Measurements from ENCODE around the gene DNAJC13. TPM values are rescaled to one million over a fixed set of nuclear protein-coding genes. Genes with fewer than 3 reads are reported as not detected.

DNAJC13 gene
- polyA plus RNA-seq, 3 donors = 18.7 to 32.3 (median 20.8) TPM

- Mint-ChIP-seq H3K4me3 (no peak overlapping the region), H3K4me1 (peaks cover 28% of the 10 kb centered on the region), H3K27ac (no peak overlapping the region), H3K9me3 (peaks cover 0 to 3% (median 2%) of the 10 kb centered on the region in 7 donors), H3K27me3 (ENCODE audit: low read depth in 3 of 3) (no peaks in the 10 kb centered on the region), H3K36me3 (no peaks in the 10 kb centered on the region)
- WGBS (ENCODE audit: insufficient coverage) = no CpG with 5 or more reads among the region's 3 CpGs
- Histone ChIP-seq H3K4me2 (replicated peaks; ENCODE audit: extremely low read depth, low read length, poor library complexity, severe bottlenecking) (no peak overlapping the region), H3K79me2 (ENCODE audit: insufficient read depth, low read length) (no peaks in the 10 kb centered on the region), H3K4me3 (replicated peaks in 1 of 3; ENCODE audit: low read depth in 2 of 3, low read length in 3 of 3) (no peak overlapping the region), H4K20me1 (ENCODE audit: insufficient read depth, low read length) (no peaks in the 10 kb centered on the region), H3K4me1 (ENCODE audit: control insufficient read depth in 1 of 2, insufficient read depth in 2 of 2, low read length in 2 of 2) (peaks cover 18 to 25% of the 10 kb centered on the region in 2 donors), H2AFZ (ENCODE audit: insufficient read depth, low read depth, low read length, poor library complexity, severe bottlenecking) (no peak overlapping the region), H3K27ac (ENCODE audit: low read depth in 1 of 2, low read length in 2 of 2) (no peak overlapping the region), H3K36me3 (replicated peaks in 1 of 2; ENCODE audit: control insufficient read depth in 1 of 2, insufficient read depth in 2 of 2, low read length in 2 of 2) (no peaks in the 10 kb centered on the region), H3K9ac (ENCODE audit: insufficient read depth, low read length, poor library complexity, severe bottlenecking) (no peak overlapping the region), H3K9me3 (replicated peaks in 1 of 2; ENCODE audit: control insufficient read depth in 1 of 2, insufficient read depth in 1 of 2, low read length in 2 of 2) (no peaks in the 10 kb centered on the region), H3K27me3 (ENCODE audit: control insufficient read depth in 2 of 2, insufficient read depth in 2 of 2, low read length in 2 of 2) (no peaks in the 10 kb centered on the region)
- TF ChIP-seq CTCF (IDR thresholded peaks at IDR 0.05) = no peak
- no peak for DNase-seq
- intact Hi-C loops (cut with micrococcal nuclease) = no loop called here
Observed at GRCh38 chr3:132404276-132404675, 13.0 kb upstream of the DNAJC13 start.

- H3K4me1 Mint-ChIP-seq = peaks cover 23% of the 10 kb centered on the region
- peaks cover 0 to 3% (median 2%) of the 10 kb centered on the region in 7 donors for H3K9me3 Mint-ChIP-seq
- Histone ChIP-seq H3K9me3 (replicated peaks in 1 of 2; ENCODE audit: control insufficient read depth in 1 of 2, insufficient read depth in 1 of 2, low read length in 2 of 2) (no peaks in the 10 kb centered on the region), H3K27me3 (ENCODE audit: control insufficient read depth in 2 of 2, insufficient read depth in 2 of 2, low read length in 2 of 2) (no peaks in the 10 kb centered on the region), H3K9ac (ENCODE audit: insufficient read depth, low read length, poor library complexity, severe bottlenecking) (no peak overlapping the region), H2AFZ (ENCODE audit: insufficient read depth, low read depth, low read length, poor library complexity, severe bottlenecking) (no peak overlapping the region), H3K4me3 (replicated peaks in 1 of 3; ENCODE audit: low read depth in 2 of 3, low read length in 3 of 3) (no peak overlapping the region), H4K20me1 (ENCODE audit: insufficient read depth, low read length) (no peaks in the 10 kb centered on the region), H3K27ac (ENCODE audit: low read depth in 1 of 2, low read length in 2 of 2) (no peak overlapping the region), H3K4me1 (ENCODE audit: control insufficient read depth in 1 of 2, insufficient read depth in 2 of 2, low read length in 2 of 2) (peaks cover 18 to 25% of the 10 kb centered on the region in 2 donors), H3K4me2 (replicated peaks; ENCODE audit: extremely low read depth, low read length, poor library complexity, severe bottlenecking) (no peak overlapping the region), H3K36me3 (replicated peaks in 1 of 2; ENCODE audit: control insufficient read depth in 1 of 2, insufficient read depth in 2 of 2, low read length in 2 of 2) (no peaks in the 10 kb centered on the region), H3K79me2 (ENCODE audit: insufficient read depth, low read length) (no peaks in the 10 kb centered on the region)
- no peaks in the 10 kb centered on the region for H3K36me3 Mint-ChIP-seq
- intact Hi-C loops (cut with micrococcal nuclease) = no loop called here
- WGBS (ENCODE audit: insufficient coverage) = no CpG with 5 or more reads among the region's 1 CpG
- no peak for DNase-seq
- no peak overlapping the region for H3K4me3 Mint-ChIP-seq
- H3K27ac Mint-ChIP-seq = no peak overlapping the region
- TF ChIP-seq CTCF (IDR thresholded peaks at IDR 0.05) = no peak
- H3K27me3 Mint-ChIP-seq (ENCODE audit: low read depth in 3 of 3) = no peaks in the 10 kb centered on the region
Observed at GRCh38 chr3:132405188-132405587, 12.1 kb upstream of the DNAJC13 start.
